ENCODE measurements around the gene ADGRF1. TPM values are rescaled to one million over a fixed set of nuclear protein-coding genes. Genes with fewer than 3 reads are reported as not detected.

The ADGRF1 gene
- total and polyA plus RNA-seq, 8 donors = 0.08 to 1.7 (median 0.45) TPM

DNA sequence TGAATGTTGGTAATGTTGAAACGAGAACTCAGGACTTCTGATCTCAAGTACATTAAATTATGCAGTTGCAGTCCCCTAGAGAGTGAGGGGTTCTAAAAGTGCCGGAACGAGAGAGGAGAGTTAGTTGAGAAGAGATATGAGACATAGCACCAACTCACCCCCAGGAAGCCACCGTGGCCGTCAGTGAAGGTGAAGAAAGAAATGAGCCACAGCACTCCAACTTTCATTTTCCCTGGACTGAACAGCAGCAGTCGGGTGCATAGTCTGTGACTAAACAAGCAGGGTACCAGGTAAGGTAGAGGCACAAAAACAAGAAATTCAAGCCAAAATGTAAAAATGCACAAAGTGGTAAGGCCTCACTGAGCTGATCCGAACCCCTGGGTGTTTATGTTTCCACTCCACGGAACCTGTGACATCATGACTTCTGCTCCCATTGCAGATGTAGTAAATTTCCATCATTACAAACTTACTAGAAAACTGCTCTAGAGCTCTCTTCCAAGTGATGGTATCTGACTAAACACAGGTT, 13.2 kb downstream of the ADGRF1 start:
- no peaks in the 10 kb centered on the region for H3K36me3 ChIP-seq
- TF ChIP-seq, protein P1, sequence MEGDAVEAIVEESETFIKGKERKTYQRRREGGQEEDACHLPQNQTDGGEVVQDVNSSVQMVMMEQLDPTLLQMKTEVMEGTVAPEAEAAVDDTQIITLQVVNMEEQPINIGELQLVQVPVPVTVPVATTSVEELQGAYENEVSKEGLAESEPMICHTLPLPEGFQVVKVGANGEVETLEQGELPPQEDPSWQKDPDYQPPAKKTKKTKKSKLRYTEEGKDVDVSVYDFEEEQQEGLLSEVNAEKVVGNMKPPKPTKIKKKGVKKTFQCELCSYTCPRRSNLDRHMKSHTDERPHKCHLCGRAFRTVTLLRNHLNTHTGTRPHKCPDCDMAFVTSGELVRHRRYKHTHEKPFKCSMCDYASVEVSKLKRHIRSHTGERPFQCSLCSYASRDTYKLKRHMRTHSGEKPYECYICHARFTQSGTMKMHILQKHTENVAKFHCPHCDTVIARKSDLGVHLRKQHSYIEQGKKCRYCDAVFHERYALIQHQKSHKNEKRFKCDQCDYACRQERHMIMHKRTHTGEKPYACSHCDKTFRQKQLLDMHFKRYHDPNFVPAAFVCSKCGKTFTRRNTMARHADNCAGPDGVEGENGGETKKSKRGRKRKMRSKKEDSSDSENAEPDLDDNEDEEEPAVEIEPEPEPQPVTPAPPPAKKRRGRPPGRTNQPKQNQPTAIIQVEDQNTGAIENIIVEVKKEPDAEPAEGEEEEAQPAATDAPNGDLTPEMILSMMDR (IDR thresholded peaks at IDR 0.05) = no peak
- H3K4me3 ChIP-seq = no peak overlapping the region
- no peaks in the 10 kb centered on the region for H3K4me1 ChIP-seq
- FAIRE-seq = no peak
- WGBS, 2 donors = 75 to 81% methylated on average over 8 of the region's 8 CpGs
- intact Hi-C loops (cut with DNase I) = no loop called here
- H3K9me3 ChIP-seq = no peaks in the 10 kb centered on the region
- ATAC-seq = no peak
- DNase-seq = no peak
- no peaks in the 10 kb centered on the region for H3K27me3 ChIP-seq
- H3K27ac ChIP-seq = no peak overlapping the region

DNA sequence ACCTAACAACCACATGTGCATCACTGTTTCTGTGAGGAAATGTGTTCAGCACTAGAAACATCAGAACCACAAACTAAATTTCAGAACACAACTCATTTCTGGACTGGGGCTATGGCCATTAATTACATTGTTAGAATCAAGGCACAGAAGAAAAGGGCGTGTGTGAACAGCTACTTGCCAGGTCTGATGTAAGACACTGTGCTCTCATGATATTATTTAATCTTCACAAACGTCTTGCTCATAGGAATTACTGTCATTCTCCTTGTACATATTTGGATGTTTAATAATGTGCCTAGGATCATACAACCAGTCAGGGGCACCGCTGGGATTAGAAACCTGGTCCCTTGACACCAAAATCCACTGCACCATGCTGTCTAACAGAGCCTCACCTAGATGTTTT, 14.8 kb downstream of the ADGRF1 start:
- Histone ChIP-seq H3K9me3 (no peaks in the 10 kb centered on the region), H3K4me1 (no peaks in the 10 kb centered on the region), H3K27me3 (no peaks in the 10 kb centered on the region), H3K27ac (no peak overlapping the region), H3K36me3 (no peaks in the 10 kb centered on the region), H3K4me3 (no peak overlapping the region)
- FAIRE-seq (no peak), ATAC-seq (no peak), DNase-seq (no peak)
- TF ChIP-seq, protein P1 (IDR thresholded peaks at IDR 0.05) = no peak
- intact Hi-C loops (cut with DNase I) = no loop called here
- WGBS, 2 donors = 67% methylated on average over 3 of the region's 3 CpGs

DNA sequence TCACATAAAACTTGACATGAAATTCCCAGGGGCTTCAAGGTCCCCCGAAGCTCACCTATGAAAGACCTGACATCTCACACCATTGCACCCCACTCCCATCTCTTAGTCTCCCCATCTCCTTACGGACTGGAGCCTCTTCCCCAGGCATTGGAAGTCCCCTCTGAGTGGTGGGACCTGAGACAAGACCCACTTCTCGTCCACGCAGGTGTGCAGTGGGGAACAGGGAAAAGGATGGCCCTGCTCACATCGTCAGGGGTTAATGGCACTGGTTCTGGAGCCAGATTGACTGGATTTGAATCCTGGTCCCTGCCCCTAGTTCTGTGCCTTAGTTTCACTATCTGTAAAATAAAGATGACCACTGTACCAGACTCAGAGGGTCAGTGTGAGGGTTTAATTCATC, 15.5 kb downstream of the ADGRF1 start:
- TF ChIP-seq, protein P1 (IDR thresholded peaks at IDR 0.05) = no peak
- 80 to 86% methylated on average over 5 of the region's 5 CpGs for WGBS, 2 donors
- no peak for DNase-seq

DNA sequence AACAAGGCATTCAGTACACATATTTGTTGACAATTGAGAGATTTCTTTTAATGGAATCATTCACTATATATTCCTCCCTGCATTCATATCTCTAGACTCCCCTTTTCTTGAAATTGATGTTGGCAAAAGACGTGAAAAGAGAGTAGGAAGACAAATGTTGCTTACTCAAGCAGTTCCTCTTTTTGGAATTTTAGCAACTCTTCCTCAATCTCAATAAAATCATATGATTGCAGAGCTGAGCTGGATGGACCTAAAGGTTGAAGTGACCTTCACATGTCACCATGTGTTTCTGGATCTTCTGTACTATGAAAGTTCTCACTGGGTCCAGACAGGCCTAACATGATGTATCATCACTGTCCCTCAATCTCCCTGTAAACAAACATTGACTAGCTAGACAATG, 18.6 kb downstream of the ADGRF1 start:
- Histone ChIP-seq H3K9me3 (no peaks in the 10 kb centered on the region), H3K4me3 (no peak overlapping the region), H3K4me1 (no peaks in the 10 kb centered on the region), H3K27me3 (no peaks in the 10 kb centered on the region), H3K36me3 (no peaks in the 10 kb centered on the region), H3K27ac (no peak overlapping the region)
- TF ChIP-seq, protein P1 (IDR thresholded peaks at IDR 0.05) = no peak
- intact Hi-C loops (cut with DNase I) = no loop called here
- DNase-seq (no peak), ATAC-seq (no peak), FAIRE-seq (no peak)
- WGBS, 2 donors = 45 to 47% methylated on average over 1 of the region's 1 CpG

More for the DNA sequence above, 15.5 kb downstream of the ADGRF1 start:
- Histone ChIP-seq H3K4me3 (no peak overlapping the region), H3K36me3 (no peaks in the 10 kb centered on the region), H3K4me1 (no peaks in the 10 kb centered on the region), H3K27ac (no peak overlapping the region), H3K9me3 (no peaks in the 10 kb centered on the region), H3K27me3 (no peaks in the 10 kb centered on the region)
- no peak for FAIRE-seq
- intact Hi-C loops (cut with DNase I) = no loop called here
- no peak for ATAC-seq

DNA sequence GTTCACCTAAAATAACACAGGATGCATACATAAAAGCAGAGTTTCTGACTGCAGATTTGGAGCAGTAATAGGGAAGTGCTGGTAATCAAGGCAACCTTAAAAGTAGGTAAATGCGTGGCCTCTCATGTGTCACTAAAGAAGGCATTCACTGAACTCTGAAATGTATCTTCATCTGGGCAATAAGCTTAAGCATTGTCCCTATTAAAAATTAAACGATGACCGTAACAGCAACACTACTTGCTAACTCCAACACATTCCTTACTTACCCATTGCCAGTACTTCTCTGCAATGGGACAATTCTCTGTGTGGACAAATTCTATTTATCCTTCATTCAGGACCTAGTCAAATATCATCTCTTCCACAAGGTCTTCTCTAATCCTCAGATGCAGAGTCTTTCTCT, 19.9 kb downstream of the ADGRF1 start:
- Histone ChIP-seq H3K27ac (no peak overlapping the region), H3K4me1 (no peaks in the 10 kb centered on the region), H3K4me3 (no peak overlapping the region), H3K27me3 (no peaks in the 10 kb centered on the region), H3K36me3 (no peaks in the 10 kb centered on the region), H3K9me3 (no peaks in the 10 kb centered on the region)
- WGBS, 2 donors = 85 to 88% methylated on average over 3 of the region's 3 CpGs
- FAIRE-seq (no peak), DNase-seq (no peak), ATAC-seq (no peak)
- intact Hi-C loops (cut with DNase I) = no loop called here
- TF ChIP-seq, protein P1 (IDR thresholded peaks at IDR 0.05) = no peak

Data from pancreas (tissue), 10 donors.